HCT116 (cell line): ENCODE data around the gene PCLO. TPM values are rescaled to one million over a fixed set of nuclear protein-coding genes. Genes with fewer than 3 reads are reported as not detected.

ENCODE experiments used
- ATAC-seq: fragments of 200-7000 bp; cut with Tn5 transposase; 2 replicates; pipeline ENCODE4 v1.9.1; 2020; ENCODE audit warnings: mild to moderate bottlenecking, moderate library complexity
- BruUV-seq: library from RNA; stranded (reverse); fragments of 400-500 nt; replicated peaks from 2 replicates; lab custom pipeline; 2021; lab: Mats Ljungman, UMichigan
- CTCF ChIA-PET: fragments of 300-600 bp; sonication (Branson Sonifier 250); formaldehyde crosslinking; loops from one replicate; lab custom pipeline; 2021; ENCODE audit warnings: antibody characterized with exemption; lab: Charles Lee
- POLR2A ChIA-PET: fragments of 300-600, 350-600 bp; sonication (Branson Sonifier 250); formaldehyde crosslinking; loops from one replicate; lab custom pipeline; 2021; ENCODE audit warnings: antibody characterized with exemption; lab: Charles Lee
- RAD21 ChIA-PET, 2 experiments: fragments of 300-600 bp; sonication (Branson Sonifier 250); formaldehyde crosslinking; loops; one replicate each; lab custom pipeline; 2023; ENCODE audit warnings: low total read pairs in 2 of 2; ENCODE audit not compliant: uncharacterized antibody in 2 of 2, unreplicated experiment in 2 of 2, low non-redundant PET in 1 of 2; lab: Charles Lee
- DNase-seq: peaks from one replicate; pipeline ENCODE4 v3.0.0-alpha.2; 2010; ENCODE audit warnings: low read depth, low spot score
- H2AFZ ChIP-seq: fragments of 200-600 bp; shearing (Covaris generic), sonication (generic); 2 replicates; pipeline ENCODE4 v1.6.1; 2017; ENCODE audit warnings: low read depth, mixed run types, mixed read lengths, antibody characterized with exemption, low read length; ENCODE audit not compliant: poor library complexity, severe bottlenecking
- H3K27ac ChIP-seq: 2 replicates; pipeline ENCODE4 v1.5.1; 2012; ENCODE audit warnings: low read depth, low read length
- H3K27me3 ChIP-seq: fragments of 200-600 bp; sonication (generic); 2 replicates; pipeline ENCODE4 v1.6.1; 2016; ENCODE audit warnings: mixed run types, low read length, mixed read lengths; ENCODE audit not compliant: insufficient read depth
- H3K36me3 ChIP-seq, 2 experiments: fragments of 200-500 bp in 1 of 2; fragments of 200-600 bp in 1 of 2; sonication (Bioruptor generic) in 1 of 2; sonication (generic) in 1 of 2; 2 replicates each; pipeline versions ENCODE4 v1.5.1 to v1.6.1; 2014 to 2016; ENCODE audit warnings: low read length in 2 of 2, inconsistent platforms in 1 of 2, mixed read lengths in 1 of 2, mixed run types in 1 of 2; ENCODE audit not compliant: insufficient read depth in 2 of 2, control insufficient read depth in 1 of 2
- H3K4me1 ChIP-seq, 2 experiments: fragments of 200-600 bp in 1 of 2; sonication (generic) in 1 of 2; 2 replicates each; pipeline versions ENCODE4 v1.5.1 to v1.6.1; 2012 to 2017; ENCODE audit warnings: low read length in 2 of 2, inconsistent platforms in 1 of 2, mild to moderate bottlenecking in 1 of 2, mixed read lengths in 1 of 2, mixed run types in 1 of 2, moderate library complexity in 1 of 2; ENCODE audit not compliant: insufficient read depth in 2 of 2, control insufficient read depth in 1 of 2
- H3K4me2 ChIP-seq: fragments of 200-600 bp; sonication (generic); 2 replicates; pipeline ENCODE4 v1.6.1; 2017; ENCODE audit warnings: mixed run types, low read length, mixed read lengths
- H3K4me3 ChIP-seq, 2 experiments: fragments of 200-600 bp in 1 of 2; sonication (generic) in 1 of 2; replicated peaks in 1 of 2; 2 replicates each; pipeline ENCODE4 v1.5.1; 2011 to 2016; ENCODE audit warnings: low read length in 2 of 2, control low read depth in 1 of 2, low read depth in 1 of 2, mild to moderate bottlenecking in 1 of 2, mixed read lengths in 1 of 2, mixed run types in 1 of 2
- H3K79me2 ChIP-seq: fragments of 200-600 bp; sonication (generic); 2 replicates; pipeline ENCODE4 v1.6.1; 2017; ENCODE audit warnings: mild to moderate bottlenecking, mixed run types, low read length, moderate library complexity, mixed read lengths; ENCODE audit not compliant: insufficient read depth
- H3K9ac ChIP-seq: fragments of 200-600 bp; sonication (generic); 2 replicates; pipeline ENCODE4 v1.6.1; 2016; ENCODE audit warnings: low read length, mixed read lengths
- H3K9me2 ChIP-seq: fragments of 200-600 bp; sonication (generic), shearing (Covaris generic); 2 replicates; pipeline ENCODE4 v1.6.1; 2017; ENCODE audit warnings: mixed run types, mild to moderate bottlenecking, moderate library complexity; ENCODE audit not compliant: insufficient read depth
- H3K9me3 ChIP-seq, 2 experiments: fragments of 200-500 bp in 1 of 2; fragments of 200-600 bp in 1 of 2; sonication (Bioruptor generic) in 1 of 2; sonication (generic) in 1 of 2; 2 replicates each; pipeline ENCODE4 v1.6.1; 2014 to 2017; ENCODE audit warnings: low read length in 2 of 2, mixed read lengths in 2 of 2, inconsistent platforms in 1 of 2, low read depth in 1 of 2, mild to moderate bottlenecking in 1 of 2, mixed run types in 1 of 2, moderate library complexity in 1 of 2; ENCODE audit not compliant: control insufficient read depth in 1 of 2, insufficient read depth in 1 of 2
- H4K20me1 ChIP-seq: fragments of 200-600 bp; sonication (generic), shearing (Covaris generic); 2 replicates; pipeline ENCODE4 v1.6.1; 2017; ENCODE audit warnings: mixed run types, mild to moderate bottlenecking, moderate library complexity; ENCODE audit not compliant: insufficient read depth
- CBX3 ChIP-seq: IDR thresholded peaks from 2 replicates; pipeline ENCODE4 v1.6.1; 2012; ENCODE audit warnings: low read depth
- CEBPB ChIP-seq: IDR thresholded peaks from 2 replicates; pipeline ENCODE4 v1.6.1; 2012; ENCODE audit warnings: low read depth
- EGR1 ChIP-seq: IDR thresholded peaks from 2 replicates; pipeline ENCODE4 v1.6.1; 2012; ENCODE audit warnings: low read depth
- EZH2phosphoT487 ChIP-seq: fragments of 200-600 bp; IDR thresholded peaks from 2 replicates; pipeline ENCODE4 v1.6.1; 2018; ENCODE audit warnings: antibody characterized with exemption, borderline replicate concordance
- FOSL1 ChIP-seq: IDR thresholded peaks from 2 replicates; pipeline ENCODE4 v1.6.1; 2012; ENCODE audit warnings: low read depth
- JUND ChIP-seq: IDR thresholded peaks from 2 replicates; pipeline ENCODE4 v1.6.1; 2012
- POLR2AphosphoS5 ChIP-seq: IDR thresholded peaks from 2 replicates; pipeline ENCODE4 v1.6.1; 2011; ENCODE audit warnings: mild to moderate bottlenecking, low read depth, low read length, moderate library complexity
- RAD21 ChIP-seq: IDR thresholded peaks from 2 replicates; pipeline ENCODE4 v1.6.1; 2012; ENCODE audit warnings: low read depth, mild to moderate bottlenecking
- ZFX ChIP-seq: fragments of 450-650 bp; IDR thresholded peaks from 2 replicates; pipeline ENCODE4 v1.6.1; 2017
- ZNF274 ChIP-seq: fragments of 200-500 bp; sonication (Bioruptor generic); IDR thresholded peaks from 2 replicates; pipeline ENCODE4 v1.6.1; 2014; ENCODE audit warnings: mild to moderate bottlenecking, low read depth, low read length, inconsistent platforms
- intact Hi-C: fragments of 100-400 bp; cut with micrococcal nuclease; formaldehyde crosslinking; loops from 2 replicates; pipeline ENCODE4 v1.10.0; 2022
- total RNA-seq: library from RNA; stranded (reverse); gene quantifications from one replicate; pipeline ENCODE4 v1.2.1, GENCODE V29; 2021; ENCODE audit not compliant: unreplicated experiment
- TF ChIP-seq, protein P1 (sequence below): IDR thresholded peaks from 2 replicates; pipeline ENCODE4 v1.6.1; 2012
- TF ChIP-seq, protein P2 (sequence below), 3 experiments: fragments of 200-600 bp in 1 of 3; sonication (generic) in 1 of 3; IDR thresholded peaks in 2 of 3; conservative IDR thresholded peaks in 1 of 3; 2 replicates each; pipeline ENCODE4 v1.5.1; 2012 to 2017; ENCODE audit warnings: low read depth in 2 of 3, low read length in 2 of 3, antibody characterized with exemption in 1 of 3, borderline replicate concordance in 1 of 3, control low read depth in 1 of 3, mild to moderate bottlenecking in 1 of 3, mixed read lengths in 1 of 3, mixed run types in 1 of 3, moderate library complexity in 1 of 3; ENCODE audit not compliant: insufficient read depth in 1 of 3
- TF ChIP-seq, protein P3 (sequence below): IDR thresholded peaks from 2 replicates; pipeline ENCODE4 v1.6.1; 2011; ENCODE audit warnings: mild to moderate bottlenecking, low read length, moderate library complexity; ENCODE audit not compliant: insufficient replicate concordance; ENCODE audit errors: extremely low read depth

PCLO gene
- total RNA-seq, 1 experiment from 2014 or later: 2.4 TPM

- H3K4me1 ChIP-seq: no peaks in the 10 kb centered on the region
- no peaks in the 10 kb centered on the region for H3K9me2 ChIP-seq
- ATAC-seq: no peak
- H3K79me2 ChIP-seq: no peaks in the 10 kb centered on the region
- TF ChIP-seq, protein P1, sequence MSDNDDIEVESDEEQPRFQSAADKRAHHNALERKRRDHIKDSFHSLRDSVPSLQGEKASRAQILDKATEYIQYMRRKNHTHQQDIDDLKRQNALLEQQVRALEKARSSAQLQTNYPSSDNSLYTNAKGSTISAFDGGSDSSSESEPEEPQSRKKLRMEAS: no peak
- no peak for TF ChIP-seq CBX3
- no peak for TF ChIP-seq JUND
- TF ChIP-seq CEBPB: no peak
- no peak for TF ChIP-seq EZH2phosphoT487
- TF ChIP-seq RAD21: no peak
- TF ChIP-seq EGR1: no peak
- TF ChIP-seq, protein P2, sequence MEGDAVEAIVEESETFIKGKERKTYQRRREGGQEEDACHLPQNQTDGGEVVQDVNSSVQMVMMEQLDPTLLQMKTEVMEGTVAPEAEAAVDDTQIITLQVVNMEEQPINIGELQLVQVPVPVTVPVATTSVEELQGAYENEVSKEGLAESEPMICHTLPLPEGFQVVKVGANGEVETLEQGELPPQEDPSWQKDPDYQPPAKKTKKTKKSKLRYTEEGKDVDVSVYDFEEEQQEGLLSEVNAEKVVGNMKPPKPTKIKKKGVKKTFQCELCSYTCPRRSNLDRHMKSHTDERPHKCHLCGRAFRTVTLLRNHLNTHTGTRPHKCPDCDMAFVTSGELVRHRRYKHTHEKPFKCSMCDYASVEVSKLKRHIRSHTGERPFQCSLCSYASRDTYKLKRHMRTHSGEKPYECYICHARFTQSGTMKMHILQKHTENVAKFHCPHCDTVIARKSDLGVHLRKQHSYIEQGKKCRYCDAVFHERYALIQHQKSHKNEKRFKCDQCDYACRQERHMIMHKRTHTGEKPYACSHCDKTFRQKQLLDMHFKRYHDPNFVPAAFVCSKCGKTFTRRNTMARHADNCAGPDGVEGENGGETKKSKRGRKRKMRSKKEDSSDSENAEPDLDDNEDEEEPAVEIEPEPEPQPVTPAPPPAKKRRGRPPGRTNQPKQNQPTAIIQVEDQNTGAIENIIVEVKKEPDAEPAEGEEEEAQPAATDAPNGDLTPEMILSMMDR (IDR thresholded peaks at IDR 0.05 in 2 of 3, conservative IDR thresholded peaks at IDR 0.05 in 1 of 3; ENCODE audit: borderline replicate concordance in 1 of 3, insufficient read depth in 1 of 3, low read depth in 2 of 3, low read length in 2 of 3): no peak
- TF ChIP-seq, all 23 proteins: peak for 0
- RAD21 ChIA-PET: no interaction called here
- intact Hi-C loops: no loop called here
- Histone ChIP-seq H3K9me3 (no peaks in the 10 kb centered on the region), H3K9ac (no peak overlapping the region), H3K4me2 (no peak overlapping the region), H3K4me3 (no peak overlapping the region), H4K20me1 (no peaks in the 10 kb centered on the region), H3K27me3 (no peaks in the 10 kb centered on the region), H3K36me3 (no peaks in the 10 kb centered on the region), H2AFZ (no peak overlapping the region), H3K27ac (no peak overlapping the region)
- CTCF ChIA-PET: no interaction called here
- POLR2A ChIA-PET: no interaction called here
- BruUV-seq: no TSS peak
- no peak for DNase-seq
These were observed 384.7 kb downstream of the PCLO start for GRCh38 chr7:82778021-82778420.

GRCh38 chr7:82762880-82763279 is 399.8 kb downstream of the PCLO start:
- no TSS peak for BruUV-seq
- Histone ChIP-seq H3K36me3 (no peaks in the 10 kb centered on the region), H4K20me1 (no peaks in the 10 kb centered on the region), H3K4me1 (no peaks in the 10 kb centered on the region), H2AFZ (no peak overlapping the region), H3K4me3 (no peak overlapping the region), H3K4me2 (no peak overlapping the region), H3K27me3 (no peaks in the 10 kb centered on the region), H3K9ac (no peak overlapping the region), H3K27ac (no peak overlapping the region), H3K79me2 (no peaks in the 10 kb centered on the region), H3K9me3 (no peaks in the 10 kb centered on the region), H3K9me2 (peaks cover 4% of the 10 kb centered on the region; the same call in 1 of the 2 replicates)
- intact Hi-C loops: no loop called here
- no peak for ATAC-seq
- POLR2A ChIA-PET: no interaction called here
- RAD21 ChIA-PET: no interaction called here
- no peak for TF ChIP-seq ZFX
- no peak for TF ChIP-seq POLR2AphosphoS5
- TF ChIP-seq ZNF274: no peak
- TF ChIP-seq, protein P3, sequence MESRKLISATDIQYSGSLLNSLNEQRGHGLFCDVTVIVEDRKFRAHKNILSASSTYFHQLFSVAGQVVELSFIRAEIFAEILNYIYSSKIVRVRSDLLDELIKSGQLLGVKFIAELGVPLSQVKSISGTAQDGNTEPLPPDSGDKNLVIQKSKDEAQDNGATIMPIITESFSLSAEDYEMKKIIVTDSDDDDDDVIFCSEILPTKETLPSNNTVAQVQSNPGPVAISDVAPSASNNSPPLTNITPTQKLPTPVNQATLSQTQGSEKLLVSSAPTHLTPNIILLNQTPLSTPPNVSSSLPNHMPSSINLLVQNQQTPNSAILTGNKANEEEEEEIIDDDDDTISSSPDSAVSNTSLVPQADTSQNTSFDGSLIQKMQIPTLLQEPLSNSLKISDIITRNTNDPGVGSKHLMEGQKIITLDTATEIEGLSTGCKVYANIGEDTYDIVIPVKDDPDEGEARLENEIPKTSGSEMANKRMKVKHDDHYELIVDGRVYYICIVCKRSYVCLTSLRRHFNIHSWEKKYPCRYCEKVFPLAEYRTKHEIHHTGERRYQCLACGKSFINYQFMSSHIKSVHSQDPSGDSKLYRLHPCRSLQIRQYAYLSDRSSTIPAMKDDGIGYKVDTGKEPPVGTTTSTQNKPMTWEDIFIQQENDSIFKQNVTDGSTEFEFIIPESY: no peak
- TF ChIP-seq, protein P2 (IDR thresholded peaks at IDR 0.05 in 2 of 3, conservative IDR thresholded peaks at IDR 0.05 in 1 of 3; ENCODE audit: borderline replicate concordance in 1 of 3, insufficient read depth in 1 of 3, low read depth in 2 of 3, low read length in 2 of 3): no peak
- no peak for TF ChIP-seq CBX3
- TF ChIP-seq FOSL1: no peak
- CTCF ChIA-PET: no interaction called here
- no peak for DNase-seq
